Measurements from ENCODE around the gene SLC6A16. TPM values are rescaled to one million over a fixed set of nuclear protein-coding genes. Genes with fewer than 3 reads are reported as not detected.

SLC6A16 gene
- total and polyA plus RNA-seq, 8 donors = 0.44 to 5.4 (median 1.2) TPM; not detected in 3

- WGBS, 5 donors = 52 to 68% (median 55%) methylated on average over 7 of the region's 7 CpGs
- DNase-seq = peak in 1 of 2 donors; percentile 39
- H3K27me3 ChIP-seq = peaks cover 0 to 4% (median 0%) of the 10 kb centered on the region in 3 donors
- no peak overlapping the region for H3K4me3 ChIP-seq
- H3K9me3 ChIP-seq = no peaks in the 10 kb centered on the region
- peak overlapping the region in 4 of 5 donors; percentile 37 to 67 (median 64) for H3K27ac ChIP-seq
- peaks cover 5 to 45% (median 19%) of the 10 kb centered on the region in 4 donors for H3K4me1 ChIP-seq
- intact Hi-C loops (cut with DNase I; ENCODE audit: low total_unique reads) = no loop called here
- H3K36me3 ChIP-seq = peaks cover 18 to 84% (median 76%) of the 10 kb centered on the region in 4 donors
- TF ChIP-seq POLR2A (IDR thresholded peaks at IDR 0.05) (no peak), EP300 (IDR thresholded peaks at IDR 0.05) (no peak), CTCF (IDR thresholded peaks at IDR 0.05) (no peak), POLR2AphosphoS5 (IDR thresholded peaks at IDR 0.05) (no peak)
Measured at GRCh38 chr19:49356382-49356781, 31.4 kb upstream of the SLC6A16 start.

- peaks cover 18 to 88% (median 80%) of the 10 kb centered on the region in 4 donors for H3K36me3 ChIP-seq
- TF ChIP-seq POLR2A (IDR thresholded peaks at IDR 0.05) (no peak), POLR2AphosphoS5 (IDR thresholded peaks at IDR 0.05) (no peak), EP300 (IDR thresholded peaks at IDR 0.05) (no peak), CTCF (IDR thresholded peaks at IDR 0.05) (no peak)
- WGBS, 5 donors = 41 to 69% (median 59%) methylated on average over 12 of the region's 12 CpGs
- intact Hi-C loops (cut with DNase I; ENCODE audit: low total_unique reads) = no loop called here
- H3K4me3 ChIP-seq = no peak overlapping the region
- peaks cover 5 to 41% (median 16%) of the 10 kb centered on the region in 4 donors for H3K4me1 ChIP-seq
- no peaks in the 10 kb centered on the region for H3K9me3 ChIP-seq
- peak overlapping the region in 4 of 5 donors; percentile 47 to 67 (median 64) for H3K27ac ChIP-seq
- no peaks in the 10 kb centered on the region for H3K27me3 ChIP-seq
- peak in 1 of 2 donors; percentile 32 for DNase-seq
Measured at GRCh38 chr19:49355909-49356353, 30.9 kb upstream of the SLC6A16 start.

GRCh38 chr19:49349567-49349966 is 24.6 kb upstream of the SLC6A16 start:
- Histone ChIP-seq H3K9me3 (no peaks in the 10 kb centered on the region), H3K4me1 (no peaks in the 10 kb centered on the region), H3K27ac (no peak overlapping the region), H3K27me3 (no peaks in the 10 kb centered on the region), H3K4me3 (no peak overlapping the region), H3K36me3 (peaks cover 30 to 100% (median 99%) of the 10 kb centered on the region in 4 donors)
- WGBS, 5 donors = 92 to 100% (median 97%) methylated on average over 2 of the region's 2 CpGs
- no peak for DNase-seq
- intact Hi-C loops (cut with DNase I; ENCODE audit: low total_unique reads) = no loop called here
- TF ChIP-seq CTCF (IDR thresholded peaks at IDR 0.05) (no peak), POLR2AphosphoS5 (IDR thresholded peaks at IDR 0.05) (no peak), EP300 (IDR thresholded peaks at IDR 0.05) (no peak), POLR2A (IDR thresholded peaks at IDR 0.05) (no peak)

- Histone ChIP-seq H3K4me1 (no peaks in the 10 kb centered on the region), H3K4me3 (no peak overlapping the region), H3K36me3 (peaks cover 28 to 100% (median 100%) of the 10 kb centered on the region in 4 donors), H3K9me3 (no peaks in the 10 kb centered on the region), H3K27ac (no peak overlapping the region), H3K27me3 (no peaks in the 10 kb centered on the region)
- no peak for TF ChIP-seq POLR2AphosphoS5 (IDR thresholded peaks at IDR 0.05)
- no peak for TF ChIP-seq POLR2A (IDR thresholded peaks at IDR 0.05)
- TF ChIP-seq EP300 (IDR thresholded peaks at IDR 0.05) = no peak
- no peak for TF ChIP-seq CTCF (IDR thresholded peaks at IDR 0.05)
- intact Hi-C loops (cut with DNase I; ENCODE audit: low total_unique reads) = no loop called here
- WGBS, 5 donors = 89 to 94% (median 92%) methylated on average over 12 of the region's 12 CpGs
- DNase-seq = no peak
Measured at GRCh38 chr19:49348305-49349189, 23.6 kb upstream of the SLC6A16 start.
